Measurements from ENCODE around the gene SPATA6L. TPM values are rescaled to one million over a fixed set of nuclear protein-coding genes. Genes with fewer than 3 reads are reported as not detected.

The SPATA6L gene, protein sequence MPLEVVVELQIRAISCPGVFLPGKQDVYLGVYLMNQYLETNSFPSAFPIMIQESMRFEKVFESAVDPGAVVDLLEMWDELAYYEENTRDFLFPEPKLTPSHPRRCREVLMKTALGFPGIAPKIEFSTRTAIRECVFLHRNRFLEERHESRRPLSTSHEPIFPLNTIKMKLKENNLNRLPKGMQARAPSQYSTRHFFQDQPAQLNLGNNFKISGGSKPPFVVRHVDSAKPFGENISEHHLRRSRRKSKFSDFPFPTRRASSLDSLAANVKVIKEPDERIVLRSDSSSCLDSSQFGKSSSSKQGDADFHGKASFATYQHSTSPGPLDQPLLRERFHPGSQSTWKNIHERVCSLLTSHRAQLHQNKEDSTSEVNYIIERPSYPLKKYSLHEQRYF
- polyA plus RNA-seq (2013, experiment 1 of 2): 0.07 TPM
- polyA plus RNA-seq (2013, experiment 2 of 2): 0.12 TPM

GRCh38 chr9:4666042-4666699, at the start of gene SPATA6L:
SPATA6L (minus strand) TSS chr9:4666480; CDS start chr9:4666250, 230 bp downstream.
- peak within 1 kb of the TSS in 1 of 2 donors; percentile 71 for H3K4me3 ChIP-seq (ENCODE audit: low read length in 2 of 2)
- H2BK5ac ChIP-seq (ENCODE audit: low read length): no peak within 1 kb of the TSS
- H3K79me1 ChIP-seq (ENCODE audit: low read depth, low read length): no peaks in the 10 kb centered on the region
- H3K14ac ChIP-seq (ENCODE audit: low read length): no peak within 1 kb of the TSS
- no peaks in the 10 kb centered on the region for H3K9me3 ChIP-seq (replicated peaks in 1 of 2; ENCODE audit: control insufficient read depth in 2 of 2, insufficient read depth in 1 of 2, low read depth in 1 of 2, low read length in 2 of 2)
- no peak within 1 kb of the TSS for H3K4ac ChIP-seq (ENCODE audit: low read length)
- no peak within 1 kb of the TSS for H3K27ac ChIP-seq (replicated peaks; ENCODE audit: low read length)
- H3K18ac ChIP-seq (ENCODE audit: low read length): peak within 1 kb of the TSS; percentile 5
- no peak within 1 kb of the TSS for H2AFZ ChIP-seq (ENCODE audit: low read length)
- no peak within 1 kb of the TSS for H2BK12ac ChIP-seq (ENCODE audit: low read length)
- peak within 1 kb of the TSS; percentile 66 for H3K4me2 ChIP-seq (ENCODE audit: insufficient read depth, low read length, poor library complexity, severe bottlenecking)
- H4K91ac ChIP-seq (ENCODE audit: low read depth, low read length, poor library complexity): no peak within 1 kb of the TSS
- H3K4me1 ChIP-seq (ENCODE audit: control insufficient read depth in 2 of 2, insufficient read depth in 1 of 2, low read depth in 1 of 2, low read length in 2 of 2): peaks cover 5 to 8% of the 10 kb centered on the region in 2 donors
- H3K23ac ChIP-seq (ENCODE audit: low read depth, low read length, poor library complexity): no peak within 1 kb of the TSS
- H4K8ac ChIP-seq (ENCODE audit: low read depth, low read length): no peak within 1 kb of the TSS
- DNase-seq (ENCODE audit: low spot score): no peak
- whole genome bisulfite sequencing, 2 donors (ENCODE audit: extremely low coverage in 2 of 2, insufficient read length in 2 of 2, insufficient replicate concordance in 1 of 2): no CpG with 5 or more reads among the region's 36 CpGs
- no peaks in the 10 kb centered on the region for H3K36me3 ChIP-seq (replicated peaks in 1 of 2; ENCODE audit: control insufficient read depth in 2 of 2, insufficient read depth in 2 of 2, low read length in 2 of 2)
- H3K27me3 ChIP-seq (ENCODE audit: control insufficient read depth in 3 of 3, insufficient read depth in 3 of 3, low read depth in 1 of 3, low read length in 3 of 3): peaks cover 0 to 5% (median 0%) of the 10 kb centered on the region in 3 experiments
- no peak within 1 kb of the TSS for H2BK15ac ChIP-seq (ENCODE audit: low read length)
- H2BK120ac ChIP-seq (ENCODE audit: low read depth, low read length): no peak within 1 kb of the TSS
- no peak within 1 kb of the TSS for H2AK5ac ChIP-seq (ENCODE audit: low read depth, low read length)
- no peak within 1 kb of the TSS for H3K9ac ChIP-seq (ENCODE audit: low read depth, low read length, poor library complexity)

DNA sequence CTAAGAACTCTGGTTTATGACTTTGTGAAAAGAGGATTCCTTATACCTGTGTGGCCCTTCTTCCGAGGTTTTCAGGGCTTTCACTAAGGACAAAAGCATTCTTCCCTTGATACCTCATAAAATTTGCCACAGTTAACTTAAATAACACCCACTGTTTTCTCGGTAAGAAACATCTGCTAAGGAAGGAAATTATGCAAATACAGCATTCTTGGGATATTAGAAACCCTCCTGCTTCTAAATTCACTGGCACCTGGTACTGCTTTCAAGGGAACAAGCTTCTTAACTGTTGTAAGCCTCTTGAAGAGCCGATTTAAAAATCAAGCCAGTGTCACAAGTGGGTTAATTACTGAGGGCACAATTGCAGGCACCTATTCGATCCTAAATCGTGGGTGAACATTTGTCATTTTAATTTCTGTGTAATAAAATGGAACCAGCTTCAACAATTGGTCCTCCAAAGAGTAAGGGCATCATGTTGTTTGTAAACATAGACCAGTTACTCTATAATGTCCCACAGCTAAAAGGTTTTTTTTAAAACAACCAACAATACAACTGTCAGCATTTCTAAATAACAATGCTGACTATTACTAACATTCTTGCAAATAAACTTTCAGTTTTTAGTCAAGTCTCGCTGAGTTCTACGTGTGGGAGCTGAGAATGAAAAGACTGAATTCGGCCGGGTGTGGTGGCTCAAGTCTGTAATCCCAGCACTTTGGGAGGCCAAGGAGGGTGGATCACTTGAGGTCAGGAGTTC, 48.2 kb upstream of the SPATA6L start:
- Histone ChIP-seq H3K4me3 (ENCODE audit: low read length in 2 of 2) (no peak overlapping the region), H3K9ac (ENCODE audit: low read depth, low read length, poor library complexity) (no peak overlapping the region), H3K79me1 (ENCODE audit: low read depth, low read length) (no peaks in the 10 kb centered on the region), H4K8ac (ENCODE audit: low read depth, low read length) (no peak overlapping the region), H3K4me1 (ENCODE audit: control insufficient read depth in 2 of 2, insufficient read depth in 1 of 2, low read depth in 1 of 2, low read length in 2 of 2) (no peaks in the 10 kb centered on the region), H3K9me3 (replicated peaks in 1 of 2; ENCODE audit: control insufficient read depth in 2 of 2, insufficient read depth in 1 of 2, low read depth in 1 of 2, low read length in 2 of 2) (peaks cover 0 to 1% of the 10 kb centered on the region in 2 donors), H2BK12ac (ENCODE audit: low read length) (no peak overlapping the region), H3K27ac (replicated peaks; ENCODE audit: low read length) (no peak overlapping the region), H3K14ac (ENCODE audit: low read length) (no peak overlapping the region), H2AFZ (ENCODE audit: low read length) (no peak overlapping the region), H2BK15ac (ENCODE audit: low read length) (no peak overlapping the region), H3K23ac (ENCODE audit: low read depth, low read length, poor library complexity) (no peak overlapping the region), H3K27me3 (ENCODE audit: control insufficient read depth in 3 of 3, insufficient read depth in 3 of 3, low read depth in 1 of 3, low read length in 3 of 3) (no peaks in the 10 kb centered on the region), H3K18ac (ENCODE audit: low read length) (no peak overlapping the region), H4K91ac (ENCODE audit: low read depth, low read length, poor library complexity) (no peak overlapping the region), H3K36me3 (replicated peaks in 1 of 2; ENCODE audit: control insufficient read depth in 2 of 2, insufficient read depth in 2 of 2, low read length in 2 of 2) (peaks cover 5 to 93% of the 10 kb centered on the region in 2 donors), H2BK5ac (ENCODE audit: low read length) (no peak overlapping the region), H2AK5ac (ENCODE audit: low read depth, low read length) (no peak overlapping the region), H3K4me2 (ENCODE audit: insufficient read depth, low read length, poor library complexity, severe bottlenecking) (no peak overlapping the region), H2BK120ac (ENCODE audit: low read depth, low read length) (no peak overlapping the region), H3K4ac (ENCODE audit: low read length) (no peak overlapping the region)
- DNase-seq (ENCODE audit: low spot score): no peak
- WGBS, 2 donors (ENCODE audit: extremely low coverage in 2 of 2, insufficient read length in 2 of 2, insufficient replicate concordance in 1 of 2): no CpG with 5 or more reads among the region's 9 CpGs

DNA sequence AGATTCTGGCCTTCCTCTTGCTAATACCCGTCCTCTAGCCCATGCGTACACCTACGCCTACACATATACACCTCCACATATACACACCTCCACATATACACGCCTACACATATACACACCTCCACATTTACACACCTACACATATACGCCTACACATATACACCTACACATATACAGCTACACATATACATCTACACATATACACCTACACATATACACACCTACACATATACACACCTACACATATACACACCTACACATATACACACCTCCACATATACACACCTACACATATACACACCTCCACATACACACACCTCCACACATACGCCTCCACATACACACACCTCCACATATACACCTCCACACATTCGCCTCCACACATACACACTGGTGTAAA, 47.6 kb upstream of the SPATA6L start:
- Histone ChIP-seq H3K36me3 (replicated peaks in 1 of 2; ENCODE audit: control insufficient read depth in 2 of 2, insufficient read depth in 2 of 2, low read length in 2 of 2) (peaks cover 5 to 93% of the 10 kb centered on the region in 2 donors), H3K18ac (ENCODE audit: low read length) (no peak overlapping the region), H3K9ac (ENCODE audit: low read depth, low read length, poor library complexity) (no peak overlapping the region), H4K91ac (ENCODE audit: low read depth, low read length, poor library complexity) (no peak overlapping the region), H2BK5ac (ENCODE audit: low read length) (no peak overlapping the region), H4K8ac (ENCODE audit: low read depth, low read length) (no peak overlapping the region), H2BK15ac (ENCODE audit: low read length) (no peak overlapping the region), H3K4me3 (ENCODE audit: low read length in 2 of 2) (no peak overlapping the region), H3K4ac (ENCODE audit: low read length) (no peak overlapping the region), H3K27me3 (ENCODE audit: control insufficient read depth in 3 of 3, insufficient read depth in 3 of 3, low read depth in 1 of 3, low read length in 3 of 3) (no peaks in the 10 kb centered on the region), H3K4me1 (ENCODE audit: control insufficient read depth in 2 of 2, insufficient read depth in 1 of 2, low read depth in 1 of 2, low read length in 2 of 2) (no peaks in the 10 kb centered on the region), H3K79me1 (ENCODE audit: low read depth, low read length) (no peaks in the 10 kb centered on the region), H2AFZ (ENCODE audit: low read length) (no peak overlapping the region), H3K14ac (ENCODE audit: low read length) (no peak overlapping the region), H2BK12ac (ENCODE audit: low read length) (no peak overlapping the region), H2AK5ac (ENCODE audit: low read depth, low read length) (no peak overlapping the region), H3K27ac (replicated peaks; ENCODE audit: low read length) (no peak overlapping the region), H3K4me2 (ENCODE audit: insufficient read depth, low read length, poor library complexity, severe bottlenecking) (no peak overlapping the region), H3K9me3 (replicated peaks in 1 of 2; ENCODE audit: control insufficient read depth in 2 of 2, insufficient read depth in 1 of 2, low read depth in 1 of 2, low read length in 2 of 2) (peaks cover 0 to 1% of the 10 kb centered on the region in 2 donors), H2BK120ac (ENCODE audit: low read depth, low read length) (no peak overlapping the region), H3K23ac (ENCODE audit: low read depth, low read length, poor library complexity) (no peak overlapping the region)
- DNase-seq (ENCODE audit: low spot score): no peak
- 100% methylated on average over 2 to 4 of the region's 7 CpGs for WGBS, 2 donors (ENCODE audit: extremely low coverage in 2 of 2, insufficient read length in 2 of 2, insufficient replicate concordance in 1 of 2)

- H3K9ac ChIP-seq (ENCODE audit: low read depth, low read length, poor library complexity): no peak overlapping the region
- H3K4me2 ChIP-seq (ENCODE audit: insufficient read depth, low read length, poor library complexity, severe bottlenecking): no peak overlapping the region
- H2AFZ ChIP-seq (ENCODE audit: low read length): no peak overlapping the region
- no peak overlapping the region for H4K8ac ChIP-seq (ENCODE audit: low read depth, low read length)
- H2BK15ac ChIP-seq (ENCODE audit: low read length): no peak overlapping the region
- H2AK5ac ChIP-seq (ENCODE audit: low read depth, low read length): no peak overlapping the region
- H3K27ac ChIP-seq (replicated peaks; ENCODE audit: low read length): no peak overlapping the region
- no peaks in the 10 kb centered on the region for H3K4me1 ChIP-seq (ENCODE audit: control insufficient read depth in 2 of 2, insufficient read depth in 1 of 2, low read depth in 1 of 2, low read length in 2 of 2)
- H3K14ac ChIP-seq (ENCODE audit: low read length): no peak overlapping the region
- H2BK12ac ChIP-seq (ENCODE audit: low read length): no peak overlapping the region
- no peak for DNase-seq (ENCODE audit: low spot score)
- H2BK5ac ChIP-seq (ENCODE audit: low read length): no peak overlapping the region
- no peaks in the 10 kb centered on the region for H3K27me3 ChIP-seq (ENCODE audit: control insufficient read depth in 3 of 3, insufficient read depth in 3 of 3, low read depth in 1 of 3, low read length in 3 of 3)
- no peak overlapping the region for H3K4me3 ChIP-seq (ENCODE audit: low read length in 2 of 2)
- no peak overlapping the region for H3K18ac ChIP-seq (ENCODE audit: low read length)
- no peak overlapping the region for H3K23ac ChIP-seq (ENCODE audit: low read depth, low read length, poor library complexity)
- H2BK120ac ChIP-seq (ENCODE audit: low read depth, low read length): no peak overlapping the region
- no peaks in the 10 kb centered on the region for H3K79me1 ChIP-seq (ENCODE audit: low read depth, low read length)
- H3K36me3 ChIP-seq (replicated peaks in 1 of 2; ENCODE audit: control insufficient read depth in 2 of 2, insufficient read depth in 2 of 2, low read length in 2 of 2): peaks cover 0 to 92% of the 10 kb centered on the region in 2 donors
- peaks cover 0 to 1% of the 10 kb centered on the region in 2 donors for H3K9me3 ChIP-seq (replicated peaks in 1 of 2; ENCODE audit: control insufficient read depth in 2 of 2, insufficient read depth in 1 of 2, low read depth in 1 of 2, low read length in 2 of 2)
- H4K91ac ChIP-seq (ENCODE audit: low read depth, low read length, poor library complexity): no peak overlapping the region
- no peak overlapping the region for H3K4ac ChIP-seq (ENCODE audit: low read length)
Measured at GRCh38 chr9:4709380-4709779, 43.1 kb upstream of the SPATA6L start.
